GM12891 (cell line): ENCODE results near the gene EVC.

Source experiments
- DNase-seq: peaks from one replicate; pipeline ENCODE4 v3.0.0; 2011; ENCODE audit warnings: low spot score; ENCODE audit not compliant: insufficient read length
- FAIRE-seq: peaks from 2 replicates; lab custom pipeline; 2011; peaks lifted over from hg19 to GRCh38; lab: Jason Lieb, UNC
- PAX5 ChIP-seq: IDR thresholded peaks from 2 replicates; pipeline ENCODE4 v1.6.1; 2011; ENCODE audit warnings: low read length, moderate library complexity, mild to moderate bottlenecking; ENCODE audit not compliant: insufficient read depth, severe bottlenecking
- POLR2A ChIP-seq: IDR thresholded peaks from 2 replicates; pipeline ENCODE4 v1.6.1; 2011; ENCODE audit warnings: low read depth, low read length, control low read depth
- POLR2AphosphoS5 ChIP-seq: IDR thresholded peaks from 2 replicates; pipeline ENCODE4 v1.6.1; 2011; ENCODE audit warnings: low read depth, low read length, control low read depth
- POU2F2 ChIP-seq: IDR thresholded peaks from 2 replicates; pipeline ENCODE4 v1.6.1; 2011; ENCODE audit warnings: low read depth, mild to moderate bottlenecking, control low read depth, low read length, moderate library complexity
- SPI1 ChIP-seq: IDR thresholded peaks from 2 replicates; pipeline ENCODE4 v1.6.1; 2011; ENCODE audit warnings: low read depth, low read length, control low read depth
- TAF1 ChIP-seq: IDR thresholded peaks from 2 replicates; pipeline ENCODE4 v1.6.1; 2011; ENCODE audit warnings: low read depth, low read length, control low read depth

The EVC gene

GRCh38 chr4:5707778-5708448 is 3.1 kb upstream of the EVC start:
- TF ChIP-seq POLR2AphosphoS5, result no peak
- TF ChIP-seq SPI1, result no peak
- no peak for TF ChIP-seq POLR2A
- TF ChIP-seq TAF1, result no peak
- no peak for TF ChIP-seq POU2F2
- TF ChIP-seq PAX5, result no peak
- no peak for DNase-seq
- no peak for FAIRE-seq

- TF ChIP-seq TAF1 (no peak), POLR2AphosphoS5 (no peak), POLR2A (no peak)
Observed at GRCh38 chr4:5708449-5709206, 2.4 kb upstream of the EVC start, which contains the start of gene EVC2. TSS of gene EVC2 (minus strand) at chr4:5708559. CDS start at chr4:5708513, 46 bp downstream.

GRCh38 chr4:5709207-5709575 is 1.8 kb upstream of the EVC start:
- DNase-seq (no peak), FAIRE-seq (no peak)
- TF ChIP-seq POLR2AphosphoS5 (no peak), POU2F2 (no peak), PAX5 (no peak), POLR2A (no peak), SPI1 (no peak), TAF1 (no peak)

More at GRCh38 chr4:5708449-5709206, 2.4 kb upstream of the EVC start, which contains the start of gene EVC2:
- FAIRE-seq (no peak), DNase-seq (peak; percentile 42)

- TF ChIP-seq SPI1 (no peak), TAF1 (no peak), POLR2AphosphoS5 (no peak), PAX5 (no peak), POU2F2 (no peak), POLR2A (no peak)
- FAIRE-seq (no peak), DNase-seq (no peak)
Observed at GRCh38 chr4:5710065-5710960, 688 bp upstream of the EVC start.

GRCh38 chr4:5711479-5712184 is 631 bp downstream of the EVC start:
- TF ChIP-seq POLR2AphosphoS5 (no peak), POU2F2 (no peak), POLR2A (no peak), PAX5 (no peak), SPI1 (no peak), TAF1 (no peak)
- DNase-seq (no peak), FAIRE-seq (no peak)

- DNase-seq (no peak), FAIRE-seq (peak; percentile 77)
- 0 out of 2 replicates have a peak, but pooled peaks have one; percentile 54 for TF ChIP-seq POU2F2
- TF ChIP-seq POLR2A, result peak; percentile 45; the same call in 1 of the 2 replicates
- peak; percentile 25; the same call in 1 of the 2 replicates for TF ChIP-seq POLR2AphosphoS5
- TF ChIP-seq TAF1, result no peak
Observed at GRCh38 chr4:5712517-5712916, 1.5 kb downstream of the EVC start.

GRCh38 chr4:5712931-5713330 is 1.9 kb downstream of the EVC start:
- FAIRE-seq, result peak; percentile 48
- no peak for DNase-seq
- no peak for TF ChIP-seq POLR2A
- TF ChIP-seq POLR2AphosphoS5, result no peak
- TF ChIP-seq POU2F2, result no peak
- TF ChIP-seq PAX5, result no peak
- no peak for TF ChIP-seq TAF1
- TF ChIP-seq SPI1, result no peak

GRCh38 chr4:5713861-5714260 is 2.9 kb downstream of the EVC start:
- FAIRE-seq, result no peak
- TF ChIP-seq TAF1 (no peak), POU2F2 (no peak), POLR2A (no peak), SPI1 (no peak), PAX5 (no peak), POLR2AphosphoS5 (no peak)
- no peak for DNase-seq

- FAIRE-seq, result no peak
- TF ChIP-seq SPI1 (no peak), POLR2AphosphoS5 (no peak), POU2F2 (no peak), POLR2A (no peak), TAF1 (no peak), PAX5 (no peak)
- DNase-seq, result no peak
Observed at GRCh38 chr4:5715357-5715756, 4.4 kb downstream of the EVC start.
